Lung (tissue), 12 donors: ENCODE measurements around the gene SRI. TPM values are rescaled to one million over a fixed set of nuclear protein-coding genes. Genes with fewer than 3 reads are reported as not detected.
"Not testable (repeated sequence)": the region's sequence is repeated elsewhere in the genome, so short reads cannot be mapped to it uniquely, and the experiment has no call there.

Experiments
- ATAC-seq: fragments of 200-7000 bp; cut with Tn5 transposase; one replicate; pipeline ENCODE4 v1.9.1; 2020; ENCODE audit warnings: moderate number of reproducible peaks; ENCODE audit not compliant: insufficient read depth, low FRiP score
- DNase-seq, 3 donors: peaks; one replicate each; pipeline ENCODE4 v3.0.0-alpha.2; 2013 to 2017
- H3K27ac ChIP-seq, 2 donors: one replicate each; pipeline ENCODE4 v1.5.1; 2013; ENCODE audit warnings: mild to moderate bottlenecking in 2 of 2, moderate library complexity in 2 of 2, control low read depth in 1 of 2, inconsistent platforms in 1 of 2, low read depth in 1 of 2, low read length in 1 of 2
- H3K27me3 ChIP-seq, 3 donors: one replicate each; pipeline ENCODE4 v1.5.1; 2013; ENCODE audit warnings: low read length in 2 of 3; ENCODE audit not compliant: control insufficient read depth in 3 of 3, insufficient read depth in 3 of 3
- H3K36me3 ChIP-seq, 4 donors: one replicate each; pipeline ENCODE4 v1.5.1; 2013; ENCODE audit warnings: low read length in 4 of 4, mild to moderate bottlenecking in 1 of 4, moderate library complexity in 1 of 4; ENCODE audit not compliant: control insufficient read depth in 4 of 4, insufficient read depth in 4 of 4
- H3K4me1 ChIP-seq, 5 donors: one replicate each; pipeline ENCODE4 v1.5.1; 2013; ENCODE audit warnings: low read length in 5 of 5, mild to moderate bottlenecking in 2 of 5, moderate library complexity in 1 of 5; ENCODE audit not compliant: control insufficient read depth in 5 of 5, insufficient read depth in 5 of 5
- H3K4me3 ChIP-seq: one replicate; pipeline ENCODE4 v1.5.1; 2013; ENCODE audit warnings: mild to moderate bottlenecking, control low read depth, moderate library complexity
- H3K9ac ChIP-seq, 2 donors: one replicate each; pipeline ENCODE4 v1.5.1; 2013; ENCODE audit warnings: low read length in 2 of 2, control low read depth in 1 of 2; ENCODE audit not compliant: insufficient read depth in 1 of 2
- H3K9me3 ChIP-seq, 4 donors: one replicate each; pipeline ENCODE4 v1.5.1; 2013; ENCODE audit warnings: low read length in 3 of 4, mild to moderate bottlenecking in 1 of 4, moderate library complexity in 1 of 4; ENCODE audit not compliant: control insufficient read depth in 4 of 4, insufficient read depth in 3 of 4
- WGBS, 2 donors: extraction: QIAGEN DNeasy Blood & Tissue Kit; methylation state at CpG; one replicate each; pipeline ENCODE4 v1.1.7; 2013; 5-methylcytosine and 5-hydroxymethylcytosine counted together
- polyA plus RNA-seq, 2 donors: library from polyadenylated mRNA; stranded (reverse); fragments of 200-250 nt; gene quantifications; one replicate each; pipeline ENCODE4 v1.2.1, GENCODE V29; 2013
- total RNA-seq, 2 donors: library from RNA; depleted of rRNA in 1 of 2; stranded (reverse); fragments of >200 nt in 1 of 2; gene quantifications; one replicate each; pipeline ENCODE4 v1.2.1, GENCODE V29; 2014 to 2021
- TF ChIP-seq, protein P1 (sequence below): IDR thresholded peaks from 2 replicates; pipeline ENCODE4 v1.5.1; 2012; ENCODE audit warnings: mild to moderate bottlenecking; ENCODE audit errors: control extremely low read depth, extremely low read depth
- donor health status: control.
- donor health status: control.
- donor health status: Bipolar disorder and iron deficiency.
- donor health status: healthy.
- donor health status: DM: yes; HTN: yes; CAD: no.

SRI gene
- total and polyA plus RNA-seq, 4 donors = 58.2 to 134 (median 108) TPM

GRCh38 chr7:88260719-88261118 is 40.9 kb upstream of the SRI start:
- Histone ChIP-seq H3K9me3 (no peaks in the 10 kb centered on the region), H3K27me3 (no peaks in the 10 kb centered on the region), H3K4me3 (no peak overlapping the region), H3K9ac (no peak overlapping the region), H3K36me3 (no peaks in the 10 kb centered on the region), H3K27ac (no peak overlapping the region), H3K4me1 (no peaks in the 10 kb centered on the region)
- TF ChIP-seq, protein P1, sequence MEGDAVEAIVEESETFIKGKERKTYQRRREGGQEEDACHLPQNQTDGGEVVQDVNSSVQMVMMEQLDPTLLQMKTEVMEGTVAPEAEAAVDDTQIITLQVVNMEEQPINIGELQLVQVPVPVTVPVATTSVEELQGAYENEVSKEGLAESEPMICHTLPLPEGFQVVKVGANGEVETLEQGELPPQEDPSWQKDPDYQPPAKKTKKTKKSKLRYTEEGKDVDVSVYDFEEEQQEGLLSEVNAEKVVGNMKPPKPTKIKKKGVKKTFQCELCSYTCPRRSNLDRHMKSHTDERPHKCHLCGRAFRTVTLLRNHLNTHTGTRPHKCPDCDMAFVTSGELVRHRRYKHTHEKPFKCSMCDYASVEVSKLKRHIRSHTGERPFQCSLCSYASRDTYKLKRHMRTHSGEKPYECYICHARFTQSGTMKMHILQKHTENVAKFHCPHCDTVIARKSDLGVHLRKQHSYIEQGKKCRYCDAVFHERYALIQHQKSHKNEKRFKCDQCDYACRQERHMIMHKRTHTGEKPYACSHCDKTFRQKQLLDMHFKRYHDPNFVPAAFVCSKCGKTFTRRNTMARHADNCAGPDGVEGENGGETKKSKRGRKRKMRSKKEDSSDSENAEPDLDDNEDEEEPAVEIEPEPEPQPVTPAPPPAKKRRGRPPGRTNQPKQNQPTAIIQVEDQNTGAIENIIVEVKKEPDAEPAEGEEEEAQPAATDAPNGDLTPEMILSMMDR = no peak
- DNase-seq (no peak), ATAC-seq (no peak)
- 70 to 81% methylated on average over 1 of the region's 1 CpG for WGBS, 2 donors

- WGBS, 2 donors = 64 to 92% methylated on average over 2 of the region's 2 CpGs
- Histone ChIP-seq H3K9ac (no peak overlapping the region), H3K27me3 (no peaks in the 10 kb centered on the region), H3K9me3 (peaks cover 0 to 6% (median 0%) of the 10 kb centered on the region in 4 donors), H3K4me1 (no peaks in the 10 kb centered on the region), H3K36me3 (no peaks in the 10 kb centered on the region), H3K4me3 (no peak overlapping the region), H3K27ac (no peak overlapping the region)
- TF ChIP-seq, protein P1 = no peak
- DNase-seq (no peak), ATAC-seq (no peak)
These were observed 40.0 kb upstream of the SRI start for GRCh38 chr7:88259656-88260380.

- 78 to 85% methylated on average over 1 of the region's 1 CpG for WGBS, 2 donors
- not testable (repeated sequence) for H3K27ac ChIP-seq, H3K9ac ChIP-seq, H3K36me3 ChIP-seq, H3K27me3 ChIP-seq, H3K4me1 ChIP-seq, ATAC-seq, H3K4me3 ChIP-seq, DNase-seq
- peaks cover 0 to 10% (median 1%) of the 10 kb centered on the region in 4 donors for H3K9me3 ChIP-seq
These were observed 38.5 kb upstream of the SRI start for GRCh38 chr7:88258296-88258695.

DNA sequence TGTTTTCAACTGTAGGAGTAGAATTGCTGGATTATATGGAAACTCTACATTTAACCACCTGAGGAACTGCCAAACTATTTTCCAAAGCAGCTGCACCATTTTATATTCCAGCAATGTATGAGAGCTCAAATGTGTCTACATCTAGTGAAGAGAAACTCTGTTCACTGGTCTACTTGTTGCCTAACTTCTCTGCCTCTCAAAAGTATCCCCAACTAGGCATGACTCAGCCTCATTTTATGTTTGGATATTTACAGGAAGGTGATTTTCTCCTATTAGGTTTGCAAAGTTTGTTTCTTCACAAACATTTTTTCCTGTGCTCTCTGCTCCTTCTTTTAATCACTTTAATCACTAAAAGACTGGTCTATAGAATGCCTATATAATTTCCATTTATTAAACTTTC is 37.1 kb upstream of the SRI start:
- no peak for DNase-seq
- peaks cover 0 to 13% (median 1%) of the 10 kb centered on the region in 4 donors for H3K9me3 ChIP-seq
- TF ChIP-seq, protein P1 = no peak
- ATAC-seq = no peak
- H3K27ac ChIP-seq = no peak overlapping the region
- no peaks in the 10 kb centered on the region for H3K27me3 ChIP-seq
- H3K4me3 ChIP-seq = no peak overlapping the region
- no peaks in the 10 kb centered on the region for H3K36me3 ChIP-seq
- no peak overlapping the region for H3K9ac ChIP-seq
- H3K4me1 ChIP-seq = no peaks in the 10 kb centered on the region
